OCI-LY3 (cell line): ENCODE measurements around the gene GNG2.

Experiments used
- EZH2phosphoT487 ChIP-seq: fragments of 200-600 bp; shearing (Covaris generic); IDR thresholded peaks from 2 replicates; pipeline ENCODE4 v1.6.1; 2018; ENCODE audit warnings: antibody characterized with exemption, mixed run types, low read depth
- TF ChIP-seq, protein P1 (sequence below): fragments of 200-600, 300-600 bp; sonication (generic); IDR thresholded peaks from 2 replicates; pipeline ENCODE4 v1.5.1; 2014; ENCODE audit warnings: antibody characterized with exemption, low read length, low read depth

DNA sequence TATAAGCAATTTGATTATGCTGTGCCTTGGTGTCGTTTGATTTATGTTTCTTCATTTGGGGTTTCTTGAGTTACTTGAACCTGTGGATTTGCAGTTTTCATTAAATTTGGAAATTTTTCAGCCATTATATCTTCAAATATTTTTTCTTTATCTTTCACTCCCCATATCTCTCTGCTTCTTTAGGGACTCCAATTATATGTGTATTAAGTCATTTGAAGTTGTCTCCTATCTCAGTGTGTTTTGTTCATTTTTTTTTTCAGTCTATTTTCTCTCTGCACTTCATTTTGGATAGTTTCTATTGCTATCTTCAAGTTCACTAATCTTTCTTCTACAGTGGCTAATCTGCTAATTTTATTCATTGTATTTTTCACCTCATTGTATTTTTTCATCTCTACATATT is 99.5 kb downstream of the GNG2 start:
- TF ChIP-seq, protein P1, sequence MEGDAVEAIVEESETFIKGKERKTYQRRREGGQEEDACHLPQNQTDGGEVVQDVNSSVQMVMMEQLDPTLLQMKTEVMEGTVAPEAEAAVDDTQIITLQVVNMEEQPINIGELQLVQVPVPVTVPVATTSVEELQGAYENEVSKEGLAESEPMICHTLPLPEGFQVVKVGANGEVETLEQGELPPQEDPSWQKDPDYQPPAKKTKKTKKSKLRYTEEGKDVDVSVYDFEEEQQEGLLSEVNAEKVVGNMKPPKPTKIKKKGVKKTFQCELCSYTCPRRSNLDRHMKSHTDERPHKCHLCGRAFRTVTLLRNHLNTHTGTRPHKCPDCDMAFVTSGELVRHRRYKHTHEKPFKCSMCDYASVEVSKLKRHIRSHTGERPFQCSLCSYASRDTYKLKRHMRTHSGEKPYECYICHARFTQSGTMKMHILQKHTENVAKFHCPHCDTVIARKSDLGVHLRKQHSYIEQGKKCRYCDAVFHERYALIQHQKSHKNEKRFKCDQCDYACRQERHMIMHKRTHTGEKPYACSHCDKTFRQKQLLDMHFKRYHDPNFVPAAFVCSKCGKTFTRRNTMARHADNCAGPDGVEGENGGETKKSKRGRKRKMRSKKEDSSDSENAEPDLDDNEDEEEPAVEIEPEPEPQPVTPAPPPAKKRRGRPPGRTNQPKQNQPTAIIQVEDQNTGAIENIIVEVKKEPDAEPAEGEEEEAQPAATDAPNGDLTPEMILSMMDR: no peak
- no peak for TF ChIP-seq EZH2phosphoT487
